ENCODE measurements around the gene STAT3.
"Not testable (repeated sequence)": the region's sequence is repeated elsewhere in the genome, so short reads cannot be mapped to it uniquely, and the experiment has no call there.

STAT3 gene

DNA sequence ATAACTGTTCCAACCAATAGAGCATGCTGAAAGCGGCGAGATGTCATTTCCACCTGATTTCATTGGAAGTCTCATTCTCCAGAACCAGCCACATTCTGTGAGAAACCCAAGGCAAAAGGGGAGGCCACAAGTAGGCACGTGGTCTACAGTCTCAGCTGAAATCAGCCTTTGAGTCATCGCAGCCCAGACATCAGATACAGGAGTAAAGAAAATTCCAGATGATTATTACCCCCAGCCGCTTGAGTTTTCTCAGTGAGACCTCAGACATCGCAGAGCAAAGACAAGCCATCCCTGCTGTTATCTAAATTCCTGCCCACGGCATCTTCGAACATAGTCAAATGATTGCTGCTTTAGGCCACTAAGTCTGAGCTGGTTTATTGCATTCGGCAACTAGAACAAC is 23.1 kb downstream of the STAT3 start:
- no peak for DNase-seq
- H3K36me3 ChIP-seq, result peaks cover 3% of the 10 kb centered on the region
- H3K9me3 ChIP-seq, result no peaks in the 10 kb centered on the region
- no peak overlapping the region for H3K4me3 ChIP-seq (ENCODE audit: low read depth, low read length)
- TF ChIP-seq, protein P1, sequence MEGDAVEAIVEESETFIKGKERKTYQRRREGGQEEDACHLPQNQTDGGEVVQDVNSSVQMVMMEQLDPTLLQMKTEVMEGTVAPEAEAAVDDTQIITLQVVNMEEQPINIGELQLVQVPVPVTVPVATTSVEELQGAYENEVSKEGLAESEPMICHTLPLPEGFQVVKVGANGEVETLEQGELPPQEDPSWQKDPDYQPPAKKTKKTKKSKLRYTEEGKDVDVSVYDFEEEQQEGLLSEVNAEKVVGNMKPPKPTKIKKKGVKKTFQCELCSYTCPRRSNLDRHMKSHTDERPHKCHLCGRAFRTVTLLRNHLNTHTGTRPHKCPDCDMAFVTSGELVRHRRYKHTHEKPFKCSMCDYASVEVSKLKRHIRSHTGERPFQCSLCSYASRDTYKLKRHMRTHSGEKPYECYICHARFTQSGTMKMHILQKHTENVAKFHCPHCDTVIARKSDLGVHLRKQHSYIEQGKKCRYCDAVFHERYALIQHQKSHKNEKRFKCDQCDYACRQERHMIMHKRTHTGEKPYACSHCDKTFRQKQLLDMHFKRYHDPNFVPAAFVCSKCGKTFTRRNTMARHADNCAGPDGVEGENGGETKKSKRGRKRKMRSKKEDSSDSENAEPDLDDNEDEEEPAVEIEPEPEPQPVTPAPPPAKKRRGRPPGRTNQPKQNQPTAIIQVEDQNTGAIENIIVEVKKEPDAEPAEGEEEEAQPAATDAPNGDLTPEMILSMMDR (IDR thresholded peaks at IDR 0.05; ENCODE audit: low read depth, low read length), result no peak
- no peaks in the 10 kb centered on the region for H3K27me3 ChIP-seq
- H3K4me1 ChIP-seq, result no peaks in the 10 kb centered on the region

DNA sequence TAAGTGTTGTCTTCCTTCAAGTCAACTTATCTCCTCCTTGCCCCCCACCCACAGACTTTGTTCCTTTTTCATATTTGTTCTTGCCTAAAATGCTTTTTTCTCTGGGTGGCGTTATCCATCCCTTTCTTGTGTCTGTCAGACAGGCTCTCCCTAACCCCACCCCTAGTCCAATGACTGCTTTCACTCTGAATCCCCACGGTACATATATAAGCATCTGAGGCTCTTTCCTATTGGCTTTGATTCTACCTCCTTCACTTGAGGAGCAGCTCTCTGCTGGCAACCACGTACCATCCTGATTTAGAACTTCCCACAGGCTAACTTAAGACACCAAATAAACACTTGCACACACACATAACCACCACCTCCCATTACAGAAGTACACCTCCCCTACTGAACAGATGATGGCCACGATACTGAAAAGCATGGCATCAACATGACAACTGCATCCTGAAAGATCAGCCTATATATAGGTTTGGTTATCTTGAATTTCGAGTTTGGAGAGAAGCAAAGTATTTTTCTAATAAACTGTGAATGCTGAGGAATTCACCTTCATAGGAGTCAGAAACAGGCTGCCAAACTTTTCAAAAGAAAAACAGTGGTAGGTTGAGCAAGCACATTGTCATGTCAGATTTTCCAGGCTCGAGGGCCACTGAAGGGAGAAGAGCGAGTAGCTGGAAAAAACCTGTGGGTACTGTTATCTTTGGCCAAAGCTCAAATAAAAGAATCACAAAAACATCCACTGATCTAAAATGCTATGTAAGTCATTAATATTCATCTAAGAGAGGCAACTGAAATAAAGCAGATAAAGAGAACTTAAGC is 24.3 kb downstream of the STAT3 start:
- H3K4me1 ChIP-seq, result peaks cover 3% of the 10 kb centered on the region; the same call in 1 of the 2 replicates
- TF ChIP-seq, protein P1 (IDR thresholded peaks at IDR 0.05; ENCODE audit: low read depth, low read length), result no peak
- DNase-seq, result no peak
- H3K4me3 ChIP-seq (ENCODE audit: low read depth, low read length), result no peak overlapping the region
- no peaks in the 10 kb centered on the region for H3K9me3 ChIP-seq
- no peaks in the 10 kb centered on the region for H3K27me3 ChIP-seq
- peaks cover 3% of the 10 kb centered on the region for H3K36me3 ChIP-seq

DNA sequence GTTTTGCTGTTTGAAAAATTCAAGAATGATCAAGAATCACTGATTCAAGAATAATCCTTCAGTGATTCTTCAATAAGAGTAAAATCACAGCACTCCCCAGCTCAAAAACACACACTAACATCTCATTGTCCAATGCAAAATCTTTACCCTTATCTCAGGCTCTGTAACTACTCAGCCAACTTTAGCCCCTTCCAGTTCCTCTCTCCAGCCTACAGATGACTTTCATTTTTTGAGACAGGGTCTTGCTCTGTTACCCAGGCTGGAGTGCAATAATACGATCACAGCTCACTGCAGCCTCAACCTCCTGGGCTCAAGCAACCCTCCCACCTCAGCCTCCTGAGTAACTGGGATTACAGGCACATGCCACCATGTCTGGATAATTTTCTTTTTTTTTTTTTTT is 25.0 kb downstream of the STAT3 start:
- peaks cover 3% of the 10 kb centered on the region for H3K36me3 ChIP-seq
- no peaks in the 10 kb centered on the region for H3K27me3 ChIP-seq
- TF ChIP-seq, protein P1 (IDR thresholded peaks at IDR 0.05; ENCODE audit: low read depth, low read length), result no peak
- H3K4me1 ChIP-seq, result peaks cover 3% of the 10 kb centered on the region; the same call in 1 of the 2 replicates
- H3K9me3 ChIP-seq, result no peaks in the 10 kb centered on the region
- no peak overlapping the region for H3K4me3 ChIP-seq (ENCODE audit: low read depth, low read length)
- DNase-seq, result no peak

DNA sequence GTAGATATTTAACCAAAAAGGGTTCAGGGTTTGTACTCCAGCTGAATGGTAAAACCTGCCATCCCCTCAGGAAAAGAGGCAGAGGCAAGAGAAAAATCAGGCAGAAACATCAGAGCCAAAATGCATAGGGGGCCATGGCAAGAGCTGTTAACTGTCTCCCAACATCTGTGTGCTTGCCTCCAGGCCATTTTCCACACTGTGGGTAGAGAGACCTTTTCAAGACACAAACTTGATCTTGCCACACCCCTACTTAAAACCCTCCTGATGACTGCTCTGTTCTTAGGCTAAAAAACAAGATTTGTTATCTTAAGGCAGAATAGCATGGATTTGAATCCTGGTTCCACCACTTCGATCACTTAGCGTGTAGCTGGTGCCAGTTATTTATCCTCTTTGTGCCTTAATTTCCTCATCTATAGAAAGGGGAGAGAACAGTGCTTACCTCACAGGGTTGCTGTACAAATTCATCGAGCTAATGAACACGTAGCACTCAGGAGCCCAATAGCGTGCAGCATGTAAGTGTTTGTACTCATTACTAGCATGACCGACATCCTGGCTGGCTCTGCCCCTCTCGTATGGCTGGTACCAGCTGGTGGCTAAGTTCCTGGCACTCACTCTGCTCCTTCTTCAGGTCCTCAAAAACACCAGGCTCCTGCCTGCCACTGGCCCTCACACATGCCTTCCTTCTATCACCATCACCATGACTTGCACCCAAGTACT is 25.8 kb downstream of the STAT3 start:
- Histone ChIP-seq H3K9me3 (no peaks in the 10 kb centered on the region), H3K4me1 (peaks cover 3% of the 10 kb centered on the region; the same call in 1 of the 2 replicates), H3K27me3 (no peaks in the 10 kb centered on the region), H3K36me3 (peaks cover 3% of the 10 kb centered on the region), H3K4me3 (ENCODE audit: low read depth, low read length) (no peak overlapping the region)
- no peak for DNase-seq
- TF ChIP-seq, protein P1 (IDR thresholded peaks at IDR 0.05; ENCODE audit: low read depth, low read length), result no peak

DNA sequence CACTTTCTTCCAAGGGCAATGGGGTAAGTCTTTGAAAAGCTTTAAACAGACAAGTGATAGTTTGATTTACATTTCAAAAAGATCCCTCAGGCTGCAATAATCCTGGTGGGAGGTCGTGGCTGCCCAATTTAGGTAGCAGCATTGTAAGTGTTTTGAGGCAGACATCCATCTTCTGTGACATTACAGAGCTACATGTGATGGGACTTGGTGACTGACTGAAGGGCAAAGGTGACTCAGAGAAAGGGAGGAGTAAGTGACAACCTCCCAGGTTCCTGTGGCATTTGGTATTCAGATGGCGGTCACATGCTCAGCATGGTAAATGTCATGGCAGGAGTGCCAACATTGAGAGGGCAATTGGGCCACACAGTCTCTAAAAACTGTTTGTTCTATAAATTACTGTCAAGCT is 26.5 kb downstream of the STAT3 start:
- H3K36me3 ChIP-seq, result peaks cover 3% of the 10 kb centered on the region
- TF ChIP-seq, protein P1 (IDR thresholded peaks at IDR 0.05; ENCODE audit: low read depth, low read length), result no peak
- H3K27me3 ChIP-seq, result no peaks in the 10 kb centered on the region
- H3K4me3 ChIP-seq (ENCODE audit: low read depth, low read length), result no peak overlapping the region
- peaks cover 3% of the 10 kb centered on the region; the same call in 1 of the 2 replicates for H3K4me1 ChIP-seq
- H3K9me3 ChIP-seq, result no peaks in the 10 kb centered on the region
- no peak for DNase-seq

DNA sequence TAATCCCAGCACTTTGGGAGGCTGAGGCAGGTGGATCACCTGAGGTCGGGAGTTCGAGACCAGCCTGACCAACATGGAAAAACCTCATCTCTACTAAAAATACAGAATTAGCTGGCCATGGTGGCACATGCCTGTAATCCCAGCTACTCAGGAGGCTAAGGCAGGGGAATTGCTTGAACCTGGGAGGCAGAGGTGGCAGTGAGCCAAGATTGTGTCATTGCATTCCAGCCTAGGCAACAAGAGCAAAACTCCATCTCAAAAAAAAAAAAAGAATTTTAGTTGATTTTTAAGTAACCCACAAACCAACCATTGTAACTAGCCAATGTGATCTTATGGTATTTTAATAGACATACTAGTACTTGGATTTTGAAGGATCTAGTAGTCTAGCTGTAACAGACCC is 27.9 kb downstream of the STAT3 start:
- H3K9me3 ChIP-seq; H3K4me3 ChIP-seq (ENCODE audit: low read depth, low read length); H3K27me3 ChIP-seq; DNase-seq; H3K36me3 ChIP-seq; H3K4me1 ChIP-seq: not testable (repeated sequence)

All from BE2C (cell line).